Measurements from ENCODE around the gene BBOX1. TPM values are rescaled to one million over a fixed set of nuclear protein-coding genes. Genes with fewer than 3 reads are reported as not detected.

BBOX1 gene
- total and polyA plus RNA-seq, 2 donors (not counting 3 experiments of a cell fraction or from before 2014, with no cell fraction given), result not detected

Other genes starting within 250 kb of the BBOX1 start
- gene FIBIN, start 46.7 kb upstream of the BBOX1 start, total RNA-seq, result not detected in 2 replicates
- gene FIBIN, start 46.7 kb upstream of the BBOX1 start, polyA plus RNA-seq, result not detected in 2 replicates